ENCODE measurements around the gene MARK3. TPM values are rescaled to one million over a fixed set of nuclear protein-coding genes. Genes with fewer than 3 reads are reported as not detected.

Gene MARK3
- total RNA-seq, 4 donors from 2014 or later = 61.7 to 115 (median 76.2) TPM

DNA sequence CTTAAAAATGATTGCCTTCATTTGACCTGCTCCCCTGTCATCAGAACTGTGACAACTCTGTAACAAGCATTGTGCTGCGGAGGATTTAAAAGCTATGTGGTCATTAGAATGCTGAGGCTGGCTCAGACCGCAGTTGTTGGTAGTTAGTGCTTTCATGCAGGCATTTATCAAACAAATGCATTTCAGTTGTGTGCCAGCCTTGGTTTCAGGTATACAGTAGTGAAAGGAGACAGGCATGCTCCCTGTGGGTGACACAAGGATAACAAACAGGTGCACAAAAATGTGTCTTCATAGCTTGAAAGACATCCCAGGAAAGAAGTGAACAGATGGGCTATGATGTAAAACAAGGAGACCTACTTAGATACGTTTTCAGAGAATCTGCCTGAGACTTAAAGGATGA is 60.6 kb downstream of the MARK3 start:
- no peak for TF ChIP-seq CTCF (IDR thresholded peaks at IDR 0.05; ENCODE audit: low read depth)

GRCh38 chr14:103448097-103448496 is 62.9 kb downstream of the MARK3 start:
- TF ChIP-seq CTCF (IDR thresholded peaks at IDR 0.05; ENCODE audit: low read depth) = no peak

- no peak for TF ChIP-seq CTCF (IDR thresholded peaks at IDR 0.05; ENCODE audit: low read depth)
Measured at GRCh38 chr14:103449634-103450161, 64.5 kb downstream of the MARK3 start.

DNA sequence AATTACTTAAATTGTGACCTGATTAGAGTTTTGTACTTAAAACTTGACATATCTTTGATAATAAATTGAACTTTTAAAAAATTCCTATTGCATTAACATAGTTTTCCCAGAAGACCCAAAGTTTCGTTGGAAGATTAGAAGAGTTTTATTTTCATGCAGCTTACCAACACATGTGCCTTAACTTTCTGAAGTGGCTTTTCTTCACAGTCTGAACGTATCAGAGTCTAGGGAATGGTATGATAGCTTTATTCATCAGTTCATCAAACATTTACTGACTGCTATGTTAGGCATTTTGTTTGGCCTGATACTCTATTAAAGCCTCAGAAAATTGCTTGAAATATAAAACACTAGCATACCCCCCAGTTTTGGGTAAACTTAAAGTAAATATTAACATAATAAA is 65.2 kb downstream of the MARK3 start:
- no peak for TF ChIP-seq CTCF (IDR thresholded peaks at IDR 0.05; ENCODE audit: low read depth)

DNA sequence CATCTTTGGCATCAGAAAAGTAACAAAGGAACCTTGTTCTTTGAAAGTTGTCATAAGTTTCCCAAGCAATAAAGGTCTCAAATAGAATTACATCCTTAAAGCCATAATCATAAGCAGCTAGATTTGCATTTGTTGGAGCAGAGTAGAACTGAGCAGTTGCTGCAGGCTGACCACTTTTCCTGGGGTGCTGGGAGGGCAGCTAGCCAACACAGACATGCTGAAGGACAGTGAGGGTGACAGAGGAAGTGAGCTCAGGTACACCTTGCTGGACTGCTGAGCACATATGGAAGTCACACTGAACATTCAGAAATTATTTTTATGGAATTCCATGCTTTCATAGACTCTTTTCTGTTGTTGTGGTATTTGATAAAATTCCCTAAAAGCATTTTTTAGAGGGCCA is 66.2 kb downstream of the MARK3 start:
- TF ChIP-seq CTCF (IDR thresholded peaks at IDR 0.05; ENCODE audit: low read depth) = no peak

GRCh38 chr14:103453791-103454190 is 68.6 kb downstream of the MARK3 start:
- TF ChIP-seq CTCF (IDR thresholded peaks at IDR 0.05; ENCODE audit: low read depth) = no peak

DNA sequence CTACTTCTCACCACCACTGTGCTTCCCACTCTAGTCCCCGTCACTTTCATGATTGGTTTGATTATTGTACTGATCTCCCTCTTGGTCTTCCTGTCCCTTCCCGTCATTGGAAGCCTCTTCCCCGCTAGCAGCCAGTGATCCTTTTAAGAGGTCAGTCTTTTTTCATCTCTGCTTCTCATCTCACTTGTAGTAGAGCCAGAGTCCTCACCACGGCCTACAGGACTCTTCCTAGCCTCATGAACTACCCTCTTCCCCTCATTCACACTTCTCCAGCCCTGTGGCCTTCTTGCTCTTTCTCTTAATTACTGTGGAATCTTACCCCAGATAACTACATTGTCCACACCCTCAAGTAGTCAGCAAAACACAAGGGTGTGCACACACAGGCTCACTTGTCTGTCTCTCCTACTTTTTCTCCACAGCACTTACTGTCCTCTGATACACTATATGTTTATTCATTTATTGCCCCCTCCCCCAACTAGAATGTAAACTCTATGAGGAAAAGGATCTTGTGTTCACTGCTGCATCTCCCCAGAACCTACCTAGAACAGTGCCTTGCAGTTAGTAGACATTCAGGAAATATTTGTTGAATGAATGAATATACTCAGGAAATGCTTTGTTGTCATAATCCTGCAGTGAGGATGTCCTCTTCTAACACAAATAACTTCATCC is 71.1 kb downstream of the MARK3 start:
- no peak for TF ChIP-seq CTCF (IDR thresholded peaks at IDR 0.05; ENCODE audit: low read depth)
